PC-3 (cell line): Measurements from ENCODE around the gene FAM131A.

Experiments
- EZH2 ChIP-seq: fragments of 300-600 bp; sonication (generic); IDR thresholded peaks from one replicate; pipeline ENCODE4 v1.6.1; 2017; ENCODE audit warnings: antibody characterized with exemption, mild to moderate bottlenecking, low read length; ENCODE audit not compliant: unreplicated experiment
- EZH2phosphoT487 ChIP-seq: fragments of 300-600 bp; sonication (generic); IDR thresholded peaks from 2 replicates; pipeline ENCODE4 v1.6.1; 2018; ENCODE audit warnings: mild to moderate bottlenecking, antibody characterized with exemption, low read length, borderline replicate concordance
- TF ChIP-seq, protein P1 (sequence below): fragments of 300-600 bp; sonication (generic); conservative IDR thresholded peaks from 2 replicates; pipeline ENCODE4 v1.5.1; 2017; ENCODE audit warnings: antibody characterized with exemption, low read depth, mild to moderate bottlenecking, low read length

DNA sequence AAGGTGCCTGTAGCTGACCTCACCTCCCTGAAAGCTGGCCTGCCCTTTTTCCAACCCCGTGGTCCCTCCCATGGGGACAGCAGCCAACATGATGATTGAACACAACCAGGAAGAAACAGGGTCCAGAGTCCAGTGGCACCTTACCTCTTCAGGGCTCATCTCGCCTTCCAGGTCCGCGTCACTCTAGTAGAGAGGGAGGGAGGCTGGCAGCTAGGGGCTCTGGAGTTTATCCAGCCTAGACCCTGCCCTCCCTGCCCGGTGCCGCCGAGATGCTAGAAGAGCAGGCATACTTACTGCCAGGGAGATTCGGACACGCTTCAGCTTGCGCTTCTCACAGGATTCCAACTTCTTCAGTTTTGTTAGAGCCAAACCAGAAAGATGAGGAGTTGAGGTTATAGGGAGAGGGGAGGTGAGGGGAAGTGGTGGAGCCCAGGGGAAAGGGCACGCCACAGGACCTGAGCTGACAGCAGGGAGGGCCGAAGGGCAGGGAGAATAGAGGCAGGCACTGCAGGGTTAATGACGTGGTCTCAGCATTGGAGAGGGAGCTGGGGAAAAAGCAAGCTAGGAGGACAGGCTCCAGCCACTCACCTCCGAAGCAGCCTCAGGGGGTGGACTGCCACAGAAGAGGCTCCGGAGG lies 14.9 kb downstream of the FAM131A start:
- TF ChIP-seq, protein P1, sequence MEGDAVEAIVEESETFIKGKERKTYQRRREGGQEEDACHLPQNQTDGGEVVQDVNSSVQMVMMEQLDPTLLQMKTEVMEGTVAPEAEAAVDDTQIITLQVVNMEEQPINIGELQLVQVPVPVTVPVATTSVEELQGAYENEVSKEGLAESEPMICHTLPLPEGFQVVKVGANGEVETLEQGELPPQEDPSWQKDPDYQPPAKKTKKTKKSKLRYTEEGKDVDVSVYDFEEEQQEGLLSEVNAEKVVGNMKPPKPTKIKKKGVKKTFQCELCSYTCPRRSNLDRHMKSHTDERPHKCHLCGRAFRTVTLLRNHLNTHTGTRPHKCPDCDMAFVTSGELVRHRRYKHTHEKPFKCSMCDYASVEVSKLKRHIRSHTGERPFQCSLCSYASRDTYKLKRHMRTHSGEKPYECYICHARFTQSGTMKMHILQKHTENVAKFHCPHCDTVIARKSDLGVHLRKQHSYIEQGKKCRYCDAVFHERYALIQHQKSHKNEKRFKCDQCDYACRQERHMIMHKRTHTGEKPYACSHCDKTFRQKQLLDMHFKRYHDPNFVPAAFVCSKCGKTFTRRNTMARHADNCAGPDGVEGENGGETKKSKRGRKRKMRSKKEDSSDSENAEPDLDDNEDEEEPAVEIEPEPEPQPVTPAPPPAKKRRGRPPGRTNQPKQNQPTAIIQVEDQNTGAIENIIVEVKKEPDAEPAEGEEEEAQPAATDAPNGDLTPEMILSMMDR = no peak
- TF ChIP-seq EZH2phosphoT487 (no peak), EZH2 (no peak)
